ENCODE data around the gene NEDD8. TPM values are rescaled to one million over a fixed set of nuclear protein-coding genes. Genes with fewer than 3 reads are reported as not detected.

NEDD8 gene
- polyA plus RNA-seq, 3 donors from 2014 or later = 347 to 503 (median 373) TPM

DNA sequence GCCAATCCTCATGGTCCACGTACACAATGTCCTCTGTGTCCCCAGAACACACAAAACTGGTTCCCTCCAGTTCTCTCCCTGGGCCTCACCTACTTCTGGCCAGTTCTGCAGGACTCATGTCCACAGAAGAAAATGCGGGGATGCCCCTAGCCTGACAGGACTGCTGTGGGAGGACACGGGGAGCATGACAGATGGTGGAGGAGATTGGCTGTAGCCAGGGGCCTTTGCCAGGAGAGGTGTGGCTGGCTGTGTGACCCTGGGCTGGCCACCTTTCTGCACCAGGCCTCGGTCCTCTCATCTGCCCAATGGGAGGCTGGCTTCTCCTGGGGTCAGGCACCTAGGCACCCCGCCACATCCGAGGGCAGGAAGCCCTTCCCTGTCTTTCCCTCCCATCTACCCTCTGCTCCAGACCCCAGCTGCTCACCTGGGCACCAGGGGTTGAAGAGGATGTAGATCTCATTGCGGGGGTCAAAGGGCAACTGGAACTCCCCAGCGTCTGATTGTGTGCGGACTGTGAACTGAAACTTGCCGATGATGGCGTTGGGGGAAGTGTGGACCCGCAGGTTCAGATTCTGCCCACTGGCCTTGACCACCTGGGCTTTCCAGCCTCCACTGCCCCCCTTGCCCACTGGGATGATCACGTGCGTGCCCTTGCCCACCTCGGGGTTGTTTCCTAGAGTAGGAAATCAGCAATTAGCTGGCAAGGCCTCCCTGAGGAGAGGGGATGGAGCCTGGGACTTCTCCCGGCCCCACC lies 28.0 kb upstream of the NEDD8 start:
- no peak for DNase-seq
- H3K36me3 Mint-ChIP-seq = peaks cover 0 to 18% (median 6%) of the 10 kb centered on the region in 3 donors
- H3K4me3 Mint-ChIP-seq = no peak overlapping the region
- H3K27ac Mint-ChIP-seq = no peak overlapping the region
- H3K4me1 Mint-ChIP-seq = no peaks in the 10 kb centered on the region
- no peaks in the 10 kb centered on the region for H3K9me3 Mint-ChIP-seq
- peaks cover 0 to 3% (median 0%) of the 10 kb centered on the region in 3 donors for H3K27me3 Mint-ChIP-seq (ENCODE audit: low read depth in 3 of 3)

DNA sequence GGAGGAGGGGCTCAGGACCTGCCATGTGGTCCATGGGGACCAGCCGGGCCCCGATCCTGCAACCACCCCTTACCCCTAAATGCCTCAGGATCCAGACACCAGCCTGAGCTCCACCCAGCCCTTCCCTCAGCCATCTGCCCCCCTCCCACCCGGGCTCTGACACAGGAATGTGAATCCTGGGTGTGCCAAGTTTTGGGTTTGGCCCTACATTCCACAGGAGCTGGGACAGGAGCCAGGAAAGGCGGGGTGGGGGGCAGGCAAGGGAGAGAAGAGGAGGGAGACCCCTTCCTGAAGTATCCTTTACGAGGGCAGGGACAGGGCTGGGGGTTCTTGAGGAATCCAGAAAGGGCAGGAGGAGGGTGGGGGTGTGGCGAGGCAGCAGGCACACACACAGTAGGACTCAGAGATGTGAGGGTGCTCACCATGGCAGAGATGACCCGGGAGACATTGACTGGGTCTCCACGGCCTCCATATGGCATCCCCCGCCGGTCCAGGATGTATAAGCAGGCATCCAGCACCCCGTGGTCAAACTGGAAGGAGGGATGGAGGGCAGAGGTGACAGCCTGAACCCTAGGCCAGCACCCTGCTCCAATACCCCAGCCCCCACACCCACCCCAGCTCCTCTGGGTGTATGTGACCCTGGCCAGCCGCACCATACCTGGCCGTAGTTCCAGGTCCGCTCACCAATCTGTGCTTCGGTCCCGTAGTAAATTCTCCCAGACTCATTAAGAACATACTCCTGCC lies 27.3 kb upstream of the NEDD8 start:
- H3K4me1 Mint-ChIP-seq = no peaks in the 10 kb centered on the region
- no peak for DNase-seq
- H3K27ac Mint-ChIP-seq = no peak overlapping the region
- no peak overlapping the region for H3K4me3 Mint-ChIP-seq
- H3K9me3 Mint-ChIP-seq = no peaks in the 10 kb centered on the region
- peaks cover 0 to 20% (median 6%) of the 10 kb centered on the region in 3 donors for H3K36me3 Mint-ChIP-seq
- no peaks in the 10 kb centered on the region for H3K27me3 Mint-ChIP-seq (ENCODE audit: low read depth in 3 of 3)

DNA sequence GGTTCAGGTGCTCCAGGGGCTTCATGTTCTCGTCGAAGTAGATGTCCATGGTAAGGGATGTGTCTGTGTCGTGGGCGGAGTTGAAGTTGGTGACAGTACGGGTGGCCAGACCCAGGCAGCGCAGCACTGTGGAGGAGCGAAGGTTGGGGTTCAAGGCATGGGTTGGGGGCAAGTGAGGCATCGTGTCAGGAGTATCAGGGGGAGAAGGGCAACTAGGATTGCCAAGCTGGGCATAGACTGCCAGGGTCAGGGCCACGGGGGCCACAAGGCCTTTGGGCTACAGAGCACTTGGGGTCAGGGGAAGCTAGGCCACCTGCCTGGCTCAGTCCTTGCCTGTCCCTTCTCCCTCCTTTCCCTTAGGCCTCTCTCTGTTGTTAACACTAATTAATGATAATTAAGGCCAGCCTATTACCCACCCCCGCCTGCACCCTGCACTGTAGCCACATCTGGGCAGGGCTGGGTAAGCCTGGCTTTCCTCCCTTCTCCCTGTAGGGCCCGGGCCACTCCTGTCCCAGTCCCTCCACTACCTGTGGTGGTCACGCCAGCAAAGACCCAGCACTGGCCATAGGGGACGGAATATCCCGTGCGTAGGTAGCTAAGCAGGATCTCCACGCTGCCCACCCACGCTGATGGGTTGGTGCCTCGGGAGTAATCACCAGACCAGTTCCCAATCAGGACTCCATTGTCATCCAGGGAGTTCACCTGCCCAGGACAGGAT lies 26.5 kb upstream of the NEDD8 start:
- Mint-ChIP-seq H3K4me1 (no peaks in the 10 kb centered on the region), H3K9me3 (no peaks in the 10 kb centered on the region), H3K27ac (peak overlapping the region in 1 of 6 donors; percentile 28), H3K27me3 (ENCODE audit: low read depth in 3 of 3) (no peaks in the 10 kb centered on the region), H3K36me3 (peaks cover 0 to 26% (median 6%) of the 10 kb centered on the region in 3 donors), H3K4me3 (no peak overlapping the region)
- DNase-seq = no peak

DNA sequence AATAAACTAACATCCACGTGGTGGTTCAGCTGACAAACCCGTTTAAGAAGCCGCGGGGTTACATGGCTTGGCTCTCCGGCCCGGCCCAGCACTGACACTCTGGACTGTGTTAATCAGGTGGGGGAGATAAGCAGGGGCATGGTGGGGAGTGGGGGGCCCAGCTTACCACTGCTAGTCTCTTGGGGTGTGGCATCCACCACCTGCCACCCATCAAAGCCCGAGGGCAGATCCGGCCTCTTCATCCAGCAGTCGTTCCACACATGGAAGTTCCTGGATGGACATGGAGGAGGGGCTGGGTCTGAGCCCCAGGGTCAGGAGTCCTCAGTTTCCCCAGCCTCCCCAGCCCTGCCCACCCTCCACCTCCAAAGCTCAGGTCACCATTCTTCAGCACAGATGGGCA lies 26.0 kb upstream of the NEDD8 start:
- Mint-ChIP-seq H3K4me3 (no peak overlapping the region), H3K27me3 (ENCODE audit: low read depth in 3 of 3) (no peaks in the 10 kb centered on the region), H3K36me3 (peaks cover 0 to 26% (median 6%) of the 10 kb centered on the region in 3 donors), H3K4me1 (no peaks in the 10 kb centered on the region), H3K9me3 (no peaks in the 10 kb centered on the region), H3K27ac (no peak overlapping the region)
- no peak for DNase-seq

DNA sequence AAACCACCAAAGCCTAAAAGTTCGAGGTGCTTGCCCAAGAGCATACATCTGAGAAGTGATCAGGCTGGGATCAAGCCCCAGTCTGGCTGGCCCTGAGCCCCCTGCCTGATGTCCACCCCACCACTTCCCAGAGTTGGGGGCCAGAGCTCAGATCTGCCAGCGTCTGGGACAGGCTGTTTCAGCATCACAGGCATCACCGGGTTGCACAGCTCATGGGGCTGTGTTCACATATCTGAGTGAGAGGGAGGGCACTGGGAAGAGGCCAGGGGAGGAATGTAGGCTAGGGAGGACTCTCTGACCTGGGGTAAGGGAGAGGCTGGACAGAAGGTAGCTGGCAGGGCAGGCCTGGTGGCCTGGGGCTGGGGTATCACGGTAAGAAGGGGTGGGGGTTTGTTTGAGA lies 24.8 kb upstream of the NEDD8 start:
- Mint-ChIP-seq H3K4me1 (no peaks in the 10 kb centered on the region), H3K27ac (no peak overlapping the region), H3K9me3 (no peaks in the 10 kb centered on the region), H3K36me3 (peaks cover 0 to 23% (median 6%) of the 10 kb centered on the region in 3 donors), H3K27me3 (ENCODE audit: low read depth in 3 of 3) (no peaks in the 10 kb centered on the region), H3K4me3 (no peak overlapping the region)
- DNase-seq = no peak

DNA sequence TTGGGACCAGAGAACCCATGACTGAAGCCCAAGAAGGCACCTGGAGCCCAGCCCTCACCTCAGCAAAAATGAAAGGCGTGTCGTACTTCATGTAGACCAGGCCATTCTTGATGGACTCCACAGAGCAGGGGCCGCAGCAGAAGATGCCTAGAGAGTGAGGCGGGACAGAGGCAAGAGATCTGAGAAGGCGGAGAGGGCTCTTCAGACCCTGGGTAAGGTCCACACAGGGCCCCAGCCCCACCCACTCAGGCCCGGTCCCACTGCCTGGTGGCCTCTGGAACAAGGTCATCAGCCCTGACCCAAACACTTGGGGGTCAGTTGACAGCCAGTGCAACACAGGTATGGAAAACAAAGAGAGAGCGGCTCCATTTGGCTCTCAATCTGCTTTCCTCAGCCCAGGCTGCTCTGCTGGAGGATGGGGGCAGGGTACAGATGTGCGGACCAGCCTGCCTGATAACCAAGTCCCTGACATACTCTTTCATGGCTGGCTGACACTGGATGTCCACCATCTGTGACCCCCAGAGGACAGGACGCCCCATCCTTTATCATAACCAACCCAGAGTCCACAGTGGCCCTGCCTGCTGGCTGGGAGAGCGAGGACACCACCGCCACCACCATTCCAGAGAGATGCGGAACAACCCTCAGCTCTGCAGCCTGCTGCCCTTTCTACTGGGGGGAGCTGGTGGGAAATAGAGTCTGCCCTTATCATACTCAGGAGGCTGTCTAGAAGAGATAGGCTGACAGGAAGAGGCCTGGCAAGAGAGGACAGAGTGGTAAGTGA lies 24.0 kb upstream of the NEDD8 start:
- H3K4me3 Mint-ChIP-seq = no peak overlapping the region

DNA sequence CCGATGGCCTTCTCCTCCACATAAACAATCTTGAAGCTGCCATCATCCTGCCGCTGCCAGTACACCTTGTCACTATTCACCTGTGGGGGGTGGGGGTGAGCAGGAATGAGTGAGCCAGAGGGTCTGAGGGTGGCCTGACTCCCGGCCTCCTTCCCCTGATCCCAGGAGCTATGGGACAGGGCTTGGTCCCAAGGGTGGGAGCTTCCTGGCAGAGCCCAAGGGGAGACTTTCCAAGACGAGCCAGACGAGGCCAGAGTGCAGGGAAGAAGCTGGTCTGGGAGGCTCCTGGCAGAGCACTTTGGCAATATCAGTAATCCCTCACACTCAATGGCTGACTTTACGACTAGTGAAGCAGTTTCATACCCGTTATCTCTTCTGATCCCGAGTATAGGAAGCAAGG lies 23.3 kb upstream of the NEDD8 start:
- peak overlapping the region in 1 of 6 donors; percentile 40 for H3K27ac Mint-ChIP-seq
- no peaks in the 10 kb centered on the region for H3K9me3 Mint-ChIP-seq

More for the DNA sequence above, 24.0 kb upstream of the NEDD8 start:
- Mint-ChIP-seq H3K9me3 (no peaks in the 10 kb centered on the region), H3K27ac (peak overlapping the region in 2 of 6 donors; percentile 26 to 40), H3K36me3 (peaks cover 6 to 24% (median 6%) of the 10 kb centered on the region in 3 donors), H3K27me3 (ENCODE audit: low read depth in 3 of 3) (no peaks in the 10 kb centered on the region), H3K4me1 (no peaks in the 10 kb centered on the region)
- DNase-seq = no peak

DNA sequence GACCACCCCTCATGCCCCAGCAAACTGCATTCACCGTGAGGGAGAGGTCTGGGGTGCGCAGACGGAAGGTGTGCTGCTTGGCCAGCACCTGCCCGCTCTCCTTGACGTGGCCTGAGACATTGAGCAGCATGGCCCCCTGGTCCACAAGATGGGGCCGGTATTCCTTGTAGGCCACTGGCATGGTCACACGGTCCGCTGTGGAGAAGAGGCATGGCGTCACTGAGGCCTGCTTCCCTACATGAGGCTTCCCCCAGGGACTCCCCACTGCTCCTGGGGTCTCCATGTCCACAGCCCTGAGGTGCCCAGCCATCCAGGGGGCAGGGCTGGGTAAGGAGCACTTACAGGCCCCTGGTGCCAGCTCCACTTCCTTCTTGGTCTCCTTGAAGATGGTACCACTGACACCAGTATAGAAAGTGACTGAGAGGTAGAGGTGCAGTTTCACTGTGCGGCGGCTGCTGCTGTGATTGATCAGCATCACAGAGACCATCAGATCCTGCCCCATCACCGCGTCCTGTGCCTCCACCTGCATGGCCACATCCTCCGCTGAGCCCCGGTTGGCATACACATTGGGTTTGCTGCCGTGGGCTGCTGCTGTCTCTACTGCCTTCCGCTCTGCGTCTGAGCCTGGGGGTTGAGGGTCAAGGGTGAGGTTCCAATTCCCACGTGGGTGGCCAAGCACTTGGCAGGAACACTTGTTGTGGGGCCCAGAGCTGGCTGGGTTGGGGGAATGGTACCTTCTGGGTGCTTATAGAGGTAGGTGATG lies 22.6 kb upstream of the NEDD8 start:
- H3K4me1 Mint-ChIP-seq = no peaks in the 10 kb centered on the region
- H3K9me3 Mint-ChIP-seq = no peaks in the 10 kb centered on the region
- H3K36me3 Mint-ChIP-seq = peaks cover 6 to 19% (median 11%) of the 10 kb centered on the region in 3 donors
- no peak overlapping the region for H3K4me3 Mint-ChIP-seq
- DNase-seq = no peak
- no peaks in the 10 kb centered on the region for H3K27me3 Mint-ChIP-seq (ENCODE audit: low read depth in 3 of 3)
- no peak overlapping the region for H3K27ac Mint-ChIP-seq

More for the DNA sequence above, 23.3 kb upstream of the NEDD8 start:
- no peaks in the 10 kb centered on the region for H3K4me1 Mint-ChIP-seq
- no peaks in the 10 kb centered on the region for H3K27me3 Mint-ChIP-seq (ENCODE audit: low read depth in 3 of 3)
- peaks cover 6 to 21% (median 9%) of the 10 kb centered on the region in 3 donors for H3K36me3 Mint-ChIP-seq
- no peak overlapping the region for H3K4me3 Mint-ChIP-seq
- DNase-seq = no peak

DNA sequence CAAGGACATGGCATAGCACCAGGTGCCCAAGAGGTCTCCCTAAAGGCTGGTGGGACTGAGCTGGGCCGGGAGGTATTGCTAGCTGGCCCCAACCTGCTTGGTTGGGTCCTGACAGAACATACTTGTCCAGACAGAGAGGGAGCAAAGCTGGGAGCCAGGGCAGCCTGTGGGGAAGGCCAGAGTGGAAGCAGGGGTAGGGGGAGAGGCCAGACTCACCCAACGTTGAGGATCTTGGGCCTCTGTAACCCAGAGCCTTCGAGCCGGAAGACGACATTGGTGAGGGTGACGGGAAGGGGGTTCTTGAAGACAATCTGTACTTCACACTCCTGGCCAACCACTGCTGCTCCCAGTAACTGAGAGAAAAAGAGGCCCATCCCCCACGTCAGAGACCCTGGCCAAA lies 21.8 kb upstream of the NEDD8 start:
- peaks cover 6 to 19% (median 11%) of the 10 kb centered on the region in 3 donors for H3K36me3 Mint-ChIP-seq
- H3K27me3 Mint-ChIP-seq (ENCODE audit: low read depth in 3 of 3) = no peaks in the 10 kb centered on the region
- H3K27ac Mint-ChIP-seq = no peak overlapping the region
- no peak overlapping the region for H3K4me3 Mint-ChIP-seq
- DNase-seq = no peak
- no peaks in the 10 kb centered on the region for H3K9me3 Mint-ChIP-seq
- no peaks in the 10 kb centered on the region for H3K4me1 Mint-ChIP-seq

DNA sequence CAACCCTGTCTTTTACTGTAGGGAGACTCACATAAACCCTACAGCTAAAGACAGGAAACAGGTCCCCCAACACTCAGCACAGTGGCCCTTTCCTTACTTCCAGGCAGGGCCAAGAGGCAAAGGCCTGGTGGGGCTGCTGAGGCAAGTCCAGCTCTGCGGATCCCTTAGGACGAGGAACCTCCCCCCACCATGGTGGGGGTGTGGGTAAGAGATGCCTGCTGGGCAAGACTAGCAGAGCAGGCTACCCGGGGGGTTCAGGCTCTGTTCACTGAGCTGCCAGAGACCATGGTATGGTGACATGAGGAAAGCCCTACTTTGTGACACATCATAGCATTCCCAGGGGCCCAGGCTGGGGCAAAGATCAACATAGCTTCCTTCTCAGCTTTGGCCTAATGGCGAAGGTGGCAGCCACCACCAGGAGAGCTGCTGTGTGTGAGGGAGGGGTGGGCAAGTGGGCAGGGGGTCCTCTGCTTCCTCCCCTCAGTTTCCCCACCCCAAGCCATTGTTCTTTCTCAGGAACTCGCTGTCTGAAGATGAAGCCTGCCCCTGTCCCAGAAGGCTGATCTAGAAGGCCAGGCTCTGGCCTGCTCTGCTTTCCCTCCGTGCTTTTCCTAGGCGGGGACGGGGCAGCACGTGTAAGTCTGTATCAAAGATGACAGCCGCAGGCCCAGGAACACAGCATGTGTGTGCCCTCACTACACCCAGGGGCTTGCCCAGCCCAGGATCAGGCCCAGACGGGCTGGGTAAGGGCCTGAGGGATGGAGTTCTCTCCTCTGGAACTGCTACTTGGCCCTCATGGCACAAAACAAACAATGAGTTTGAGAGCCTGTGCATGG lies 20.3 kb upstream of the NEDD8 start:
- DNase-seq = no peak
- H3K9me3 Mint-ChIP-seq = no peaks in the 10 kb centered on the region
- no peak overlapping the region for H3K27ac Mint-ChIP-seq
- no peak overlapping the region for H3K4me3 Mint-ChIP-seq
- peaks cover 0 to 2% (median 0%) of the 10 kb centered on the region in 3 donors for H3K27me3 Mint-ChIP-seq (ENCODE audit: low read depth in 3 of 3)
- H3K4me1 Mint-ChIP-seq = peaks cover 6 to 7% of the 10 kb centered on the region in 2 donors
- peaks cover 6 to 16% (median 11%) of the 10 kb centered on the region in 3 donors for H3K36me3 Mint-ChIP-seq

DNA sequence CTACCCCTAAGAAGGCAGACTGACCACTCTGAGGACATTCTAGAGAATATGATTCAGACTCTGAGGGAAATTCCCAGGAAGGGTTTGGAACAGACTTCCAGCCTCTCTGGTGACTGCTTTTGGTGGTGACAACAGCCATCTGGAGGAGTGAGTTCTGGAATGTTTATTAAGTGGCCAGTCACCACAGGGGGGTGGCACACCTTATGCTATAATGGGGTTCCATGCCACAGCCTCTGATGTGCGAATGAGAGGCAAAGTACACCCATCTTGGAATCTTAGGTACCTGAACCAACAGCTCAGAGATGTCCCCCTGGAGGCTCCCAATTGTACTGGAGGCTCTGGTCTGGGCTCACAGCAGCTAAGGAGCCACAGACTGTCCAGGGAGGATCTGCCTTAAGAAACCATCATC lies 19.7 kb upstream of the NEDD8 start:
- Mint-ChIP-seq H3K9me3 (no peaks in the 10 kb centered on the region), H3K36me3 (peaks cover 6 to 16% (median 11%) of the 10 kb centered on the region in 3 donors), H3K27me3 (ENCODE audit: low read depth in 3 of 3) (peaks cover 0 to 4% (median 1%) of the 10 kb centered on the region in 3 donors), H3K27ac (no peak overlapping the region), H3K4me3 (no peak overlapping the region), H3K4me1 (peaks cover 11 to 13% of the 10 kb centered on the region in 2 donors)
- no peak for DNase-seq

DNA sequence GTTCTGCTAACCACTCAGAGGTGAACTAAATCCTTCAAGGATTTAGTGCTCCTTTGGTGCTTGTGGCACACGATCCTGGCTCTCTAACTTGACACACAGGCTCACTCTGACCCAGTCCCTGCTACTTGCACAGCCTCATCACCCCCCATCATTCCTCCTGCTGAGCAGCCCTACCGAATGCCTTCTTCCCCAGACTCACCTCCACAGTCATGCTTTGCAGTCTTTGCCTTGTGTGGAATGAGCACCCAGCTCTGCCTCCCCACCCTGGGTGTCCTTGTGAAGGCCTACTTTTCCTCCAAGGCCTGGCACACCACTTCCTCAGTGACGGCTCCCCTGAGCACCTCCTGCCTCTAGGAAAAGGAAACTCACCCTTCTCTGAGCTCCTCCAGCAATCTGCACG lies 18.2 kb upstream of the NEDD8 start:
- Mint-ChIP-seq H3K36me3 (peaks cover 5 to 13% (median 6%) of the 10 kb centered on the region in 3 donors), H3K27me3 (ENCODE audit: low read depth in 3 of 3) (peaks cover 0 to 4% (median 4%) of the 10 kb centered on the region in 3 donors), H3K9me3 (no peaks in the 10 kb centered on the region), H3K27ac (peak overlapping the region in 3 of 6 donors; percentile 10 to 74 (median 32)), H3K4me1 (peaks cover 14 to 17% of the 10 kb centered on the region in 2 donors), H3K4me3 (no peak overlapping the region)
- no peak for DNase-seq

Data from immature natural killer cell (primary cell).